Fibroblast of mammary gland (primary cell): Measurements from ENCODE around the gene PPFIBP2.

ENCODE experiments used
- DNase-seq: peaks from one replicate; pipeline ENCODE4 v3.0.0-alpha.2; 2010; ENCODE audit warnings: low read depth
- H3K4me3 ChIP-seq: 2 replicates; pipeline ENCODE4 v1.5.1; 2011; ENCODE audit warnings: low read depth, mild to moderate bottlenecking, low read length, moderate library complexity; ENCODE audit not compliant: control insufficient read depth
- TF ChIP-seq, protein P1 (sequence below): conservative IDR thresholded peaks from 2 replicates; pipeline ENCODE4 v1.5.1; 2011; ENCODE audit warnings: low read depth, low read length, inconsistent platforms; ENCODE audit not compliant: control insufficient read depth, insufficient read depth

Gene PPFIBP2

DNA sequence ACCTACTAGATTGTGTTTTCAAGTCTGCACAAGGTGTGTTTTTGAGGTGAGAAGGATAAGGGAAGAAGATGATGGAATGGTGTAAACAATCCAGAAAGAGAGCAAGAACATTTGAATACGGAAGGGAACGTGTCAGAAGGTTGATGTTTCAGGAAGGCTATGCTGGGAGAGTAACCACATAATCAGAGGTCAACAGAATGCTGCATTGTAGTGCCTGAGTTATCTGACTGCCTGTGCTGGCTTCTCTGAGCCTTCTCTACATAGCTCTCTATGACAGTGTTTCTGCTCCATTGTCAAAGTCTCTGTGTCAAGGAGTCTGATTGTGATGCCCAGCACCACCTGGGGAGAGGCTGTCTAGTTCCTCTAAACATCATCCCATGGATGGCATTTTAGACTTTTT is 85.4 kb downstream of the PPFIBP2 start:
- H3K4me3 ChIP-seq, result no peak overlapping the region
- no peak for DNase-seq
- TF ChIP-seq, protein P1, sequence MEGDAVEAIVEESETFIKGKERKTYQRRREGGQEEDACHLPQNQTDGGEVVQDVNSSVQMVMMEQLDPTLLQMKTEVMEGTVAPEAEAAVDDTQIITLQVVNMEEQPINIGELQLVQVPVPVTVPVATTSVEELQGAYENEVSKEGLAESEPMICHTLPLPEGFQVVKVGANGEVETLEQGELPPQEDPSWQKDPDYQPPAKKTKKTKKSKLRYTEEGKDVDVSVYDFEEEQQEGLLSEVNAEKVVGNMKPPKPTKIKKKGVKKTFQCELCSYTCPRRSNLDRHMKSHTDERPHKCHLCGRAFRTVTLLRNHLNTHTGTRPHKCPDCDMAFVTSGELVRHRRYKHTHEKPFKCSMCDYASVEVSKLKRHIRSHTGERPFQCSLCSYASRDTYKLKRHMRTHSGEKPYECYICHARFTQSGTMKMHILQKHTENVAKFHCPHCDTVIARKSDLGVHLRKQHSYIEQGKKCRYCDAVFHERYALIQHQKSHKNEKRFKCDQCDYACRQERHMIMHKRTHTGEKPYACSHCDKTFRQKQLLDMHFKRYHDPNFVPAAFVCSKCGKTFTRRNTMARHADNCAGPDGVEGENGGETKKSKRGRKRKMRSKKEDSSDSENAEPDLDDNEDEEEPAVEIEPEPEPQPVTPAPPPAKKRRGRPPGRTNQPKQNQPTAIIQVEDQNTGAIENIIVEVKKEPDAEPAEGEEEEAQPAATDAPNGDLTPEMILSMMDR, result no peak

DNA sequence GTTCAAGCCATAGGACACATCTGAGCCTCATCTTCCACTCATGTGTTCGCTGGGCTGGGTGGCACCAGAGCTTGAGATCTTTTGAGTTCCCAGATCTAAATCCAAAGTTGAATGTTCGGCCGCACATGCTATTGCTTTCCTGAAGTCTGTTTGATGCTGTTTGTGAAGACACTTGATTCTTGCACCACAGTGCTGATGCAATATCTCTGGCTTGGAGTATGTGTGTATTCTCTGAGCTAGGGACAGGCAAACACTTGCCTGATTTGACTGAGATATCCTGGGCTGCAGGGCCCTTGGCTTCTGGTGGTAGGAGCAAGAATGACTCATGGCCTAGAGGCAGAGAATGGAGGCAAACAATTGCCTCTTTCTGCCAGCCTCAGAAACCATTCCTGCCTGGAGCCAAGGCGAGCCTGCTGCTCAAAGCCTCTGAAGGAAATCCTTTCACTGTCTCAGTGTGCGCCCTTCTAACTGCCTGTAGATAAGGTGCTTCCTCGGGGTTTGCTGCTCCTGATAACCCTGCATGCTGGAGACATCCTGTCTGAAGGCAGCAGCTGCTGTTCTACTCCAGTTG is 86.5 kb downstream of the PPFIBP2 start:
- H3K4me3 ChIP-seq, result no peak overlapping the region
- TF ChIP-seq, protein P1, result no peak
- DNase-seq, result peak; percentile 77

- no peak overlapping the region for H3K4me3 ChIP-seq
- peak; percentile 54 for DNase-seq
- TF ChIP-seq, protein P1, result no peak
Measured at GRCh38 chr11:7603031-7603781, 89.4 kb downstream of the PPFIBP2 start.

- TF ChIP-seq, protein P1, result no peak
- no peak for DNase-seq
Measured at GRCh38 chr11:7604331-7604955, 90.6 kb downstream of the PPFIBP2 start.

DNA sequence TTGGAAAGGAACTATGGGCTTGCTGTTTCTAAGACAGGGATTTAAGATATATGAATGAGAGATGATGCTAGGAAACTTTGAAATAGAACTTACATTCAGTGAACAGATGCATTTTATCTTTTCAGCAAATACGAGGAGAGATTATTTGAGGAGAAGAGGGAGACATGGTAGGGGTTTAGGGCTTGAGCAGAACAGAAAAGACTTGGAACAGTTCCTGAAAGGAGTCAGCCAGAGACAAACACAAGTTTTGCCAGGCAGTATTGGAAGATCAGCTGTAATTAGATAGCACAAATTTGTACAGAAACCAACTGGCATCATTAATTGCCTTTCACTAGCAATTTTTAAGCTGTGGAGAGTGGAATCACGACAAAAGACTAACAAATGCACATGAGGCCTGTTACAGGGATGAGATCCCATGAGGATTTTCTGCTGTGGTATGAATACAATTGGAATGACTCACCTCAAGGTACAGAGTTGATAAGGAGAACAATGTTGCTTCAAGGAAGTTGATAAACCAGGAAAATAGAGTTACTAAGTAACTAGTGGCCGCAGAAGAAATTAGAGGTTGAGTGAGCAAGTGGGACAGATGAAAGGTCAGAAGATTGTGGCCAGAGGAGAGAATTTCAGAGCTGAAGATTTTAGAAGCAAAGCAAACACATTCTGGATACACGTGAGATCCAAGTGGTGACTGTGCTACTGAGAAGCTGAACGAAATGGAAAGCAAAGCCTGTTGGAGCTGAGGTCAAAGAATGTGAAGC is 91.6 kb downstream of the PPFIBP2 start:
- DNase-seq, result no peak
- H3K4me3 ChIP-seq, result no peak overlapping the region
- TF ChIP-seq, protein P1, result no peak

More at GRCh38 chr11:7604331-7604955, 90.6 kb downstream of the PPFIBP2 start:
- no peak overlapping the region for H3K4me3 ChIP-seq

- no peak for DNase-seq
- H3K4me3 ChIP-seq, result no peak overlapping the region
- TF ChIP-seq, protein P1, result no peak
Measured at GRCh38 chr11:7606496-7606895, 92.7 kb downstream of the PPFIBP2 start.
